ENCODE measurements around the gene IFT20. TPM values are rescaled to one million over a fixed set of nuclear protein-coding genes. Genes with fewer than 3 reads are reported as not detected.

Gene IFT20
- total and polyA plus RNA-seq, 9 of the 15 experiments (the other 6 are each of a cell fraction or from before 2014, with no cell fraction given) = 11.2 to 38.6 (median 20.1) TPM

GRCh38 chr17:28357061-28357900 is 22.0 kb upstream of the IFT20 start, which contains the start of gene POLDIP2 (continued):
- TF ChIP-seq TAF1 (IDR thresholded peaks at IDR 0.05; ENCODE audit: control insufficient read depth, extremely low read depth, insufficient read depth, low read length, severe bottlenecking) = peak; percentile 95
- TF ChIP-seq, protein P1, sequence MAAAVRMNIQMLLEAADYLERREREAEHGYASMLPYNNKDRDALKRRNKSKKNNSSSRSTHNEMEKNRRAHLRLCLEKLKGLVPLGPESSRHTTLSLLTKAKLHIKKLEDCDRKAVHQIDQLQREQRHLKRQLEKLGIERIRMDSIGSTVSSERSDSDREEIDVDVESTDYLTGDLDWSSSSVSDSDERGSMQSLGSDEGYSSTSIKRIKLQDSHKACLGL (CRISPR knock-in tag; IDR thresholded peaks at IDR 0.05; ENCODE audit: borderline replicate concordance, poor library complexity, severe bottlenecking) = no peak
- no peak for TF ChIP-seq CEBPB (tag; IDR thresholded peaks at IDR 0.05)
- no peak for TF ChIP-seq MAFK (IDR thresholded peaks at IDR 0.05; ENCODE audit: low read length)
- no peak for TF ChIP-seq PPARD (CRISPR knock-in tag; IDR thresholded peaks at IDR 0.05)
- TF ChIP-seq PHF20 (IDR thresholded peaks at IDR 0.05; ENCODE audit: partially characterized antibody) = peak; percentile 100
- no peak for TF ChIP-seq RBM39 (optimal IDR thresholded peaks at IDR 0.05; ENCODE audit: low read depth, low read length)
- TF ChIP-seq TEAD4 (IDR thresholded peaks at IDR 0.05; ENCODE audit: low read length) = no peak
- TF ChIP-seq TEAD4 (CRISPR knock-in tag; IDR thresholded peaks at IDR 0.05; ENCODE audit: borderline replicate concordance) = no peak
- TF ChIP-seq, protein P2, sequence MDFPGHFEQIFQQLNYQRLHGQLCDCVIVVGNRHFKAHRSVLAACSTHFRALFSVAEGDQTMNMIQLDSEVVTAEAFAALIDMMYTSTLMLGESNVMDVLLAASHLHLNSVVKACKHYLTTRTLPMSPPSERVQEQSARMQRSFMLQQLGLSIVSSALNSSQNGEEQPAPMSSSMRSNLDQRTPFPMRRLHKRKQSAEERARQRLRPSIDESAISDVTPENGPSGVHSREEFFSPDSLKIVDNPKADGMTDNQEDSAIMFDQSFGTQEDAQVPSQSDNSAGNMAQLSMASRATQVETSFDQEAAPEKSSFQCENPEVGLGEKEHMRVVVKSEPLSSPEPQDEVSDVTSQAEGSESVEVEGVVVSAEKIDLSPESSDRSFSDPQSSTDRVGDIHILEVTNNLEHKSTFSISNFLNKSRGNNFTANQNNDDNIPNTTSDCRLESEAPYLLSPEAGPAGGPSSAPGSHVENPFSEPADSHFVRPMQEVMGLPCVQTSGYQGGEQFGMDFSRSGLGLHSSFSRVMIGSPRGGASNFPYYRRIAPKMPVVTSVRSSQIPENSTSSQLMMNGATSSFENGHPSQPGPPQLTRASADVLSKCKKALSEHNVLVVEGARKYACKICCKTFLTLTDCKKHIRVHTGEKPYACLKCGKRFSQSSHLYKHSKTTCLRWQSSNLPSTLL (IDR thresholded peaks at IDR 0.05) = no peak
- no peak for TF ChIP-seq ZNF384 (IDR thresholded peaks at IDR 0.05; ENCODE audit: low read depth, low read length)
- TF ChIP-seq ETV5 (CRISPR knock-in tag; IDR thresholded peaks at IDR 0.05; ENCODE audit: low read depth) = peak; percentile 74
- TF ChIP-seq TCFL5 (CRISPR knock-in tag; conservative IDR thresholded peaks at IDR 0.05) = no peak
- TF ChIP-seq ZNF778 (CRISPR knock-in tag; IDR thresholded peaks at IDR 0.05) = no peak
- 0 out of 2 replicates have a peak, but pooled peaks have one; percentile 73 for TF ChIP-seq RBM34 (IDR thresholded peaks at IDR 0.05; ENCODE audit: borderline replicate concordance, insufficient read depth, low read length)
- no peak for TF ChIP-seq FOXJ2 (tag; IDR thresholded peaks at IDR 0.05)
- TF ChIP-seq ZNF695 (CRISPR knock-in tag; IDR thresholded peaks at IDR 0.05) = no peak
- no peak for TF ChIP-seq ZNF507 (tag; conservative IDR thresholded peaks at IDR 0.05)
- TF ChIP-seq NFIC (IDR thresholded peaks at IDR 0.05) = peak; percentile 55
- no peak for TF ChIP-seq NUFIP1 (IDR thresholded peaks at IDR 0.05; ENCODE audit: partially characterized antibody)
- TF ChIP-seq HMGN3 (IDR thresholded peaks at IDR 0.05; ENCODE audit: borderline replicate concordance, extremely low read depth, insufficient read length, low read depth, low read length) = no peak
- peak; percentile 77 for TF ChIP-seq U2AF1 (optimal IDR thresholded peaks at IDR 0.05; ENCODE audit: low read depth, low read length)
- TF ChIP-seq SAP30 (IDR thresholded peaks at IDR 0.05; ENCODE audit: borderline replicate concordance, insufficient read depth, low read depth, low read length, poor library complexity, severe bottlenecking) = peak; percentile 55
- TF ChIP-seq FOXP4 (CRISPR knock-in tag; IDR thresholded peaks at IDR 0.05; ENCODE audit: borderline replicate concordance) = no peak
- no peak for TF ChIP-seq SRSF7 (optimal IDR thresholded peaks at IDR 0.05; ENCODE audit: low read depth, low read length)

Data from K562 (cell line).